HG03354 (cell line): ENCODE data around the gene COL9A3.

Source experiments
- ATAC-seq: cut with Tn5 transposase; IDR thresholded peaks from one replicate; pipeline ENCODE4 v1.9.1; 2021; ENCODE audit warnings: mild to moderate bottlenecking; ENCODE audit not compliant: unreplicated experiment, poor library complexity, severe bottlenecking

Gene COL9A3

GRCh38 chr20:62887860-62888239 lies 71.0 kb downstream of the COL9A3 start:
- ATAC-seq = no peak

DNA sequence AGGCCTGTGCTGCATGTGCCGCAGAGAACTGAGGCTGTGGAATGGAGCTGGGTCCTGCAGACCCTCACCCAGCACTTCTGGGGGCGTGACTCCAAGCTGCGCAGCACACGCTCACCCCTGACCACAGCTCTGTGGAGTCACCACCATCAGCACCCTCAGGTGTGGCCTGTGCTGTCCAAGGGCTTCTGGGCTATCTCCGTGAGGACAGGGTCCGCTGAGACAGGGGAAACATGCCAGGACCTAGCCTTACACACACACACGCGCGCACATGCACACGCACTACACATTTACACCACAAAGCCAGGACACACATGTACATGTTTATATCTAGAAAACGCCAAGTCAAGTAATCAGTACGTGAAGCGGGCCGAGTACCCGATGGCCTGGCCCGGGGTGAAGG lies 71.6 kb downstream of the COL9A3 start:
- ATAC-seq = no peak

GRCh38 chr20:62888910-62889309 lies 72.1 kb downstream of the COL9A3 start:
- no peak for ATAC-seq

DNA sequence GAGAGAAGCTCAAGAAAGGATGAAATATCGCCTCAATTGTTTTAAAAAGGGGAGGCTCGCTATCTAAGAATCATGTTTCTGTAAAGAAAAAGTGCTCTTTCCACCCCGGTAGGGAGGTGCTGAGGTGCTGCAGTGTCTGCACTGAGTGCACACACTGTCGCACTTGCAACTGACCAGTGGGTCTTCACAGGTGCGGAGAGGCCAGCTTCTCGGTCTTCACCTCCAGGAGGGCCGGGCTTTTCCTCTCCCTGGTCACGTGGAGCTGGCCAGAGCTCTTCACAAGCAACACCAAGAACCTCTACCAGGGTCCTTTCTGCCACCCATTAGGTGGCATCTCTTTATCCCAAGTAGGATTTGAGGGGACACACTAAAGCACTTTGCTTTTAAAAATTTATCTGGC lies 72.6 kb downstream of the COL9A3 start:
- ATAC-seq = no peak

- no peak for ATAC-seq
Measured at GRCh38 chr20:62889871-62890270, 73.0 kb downstream of the COL9A3 start.

DNA sequence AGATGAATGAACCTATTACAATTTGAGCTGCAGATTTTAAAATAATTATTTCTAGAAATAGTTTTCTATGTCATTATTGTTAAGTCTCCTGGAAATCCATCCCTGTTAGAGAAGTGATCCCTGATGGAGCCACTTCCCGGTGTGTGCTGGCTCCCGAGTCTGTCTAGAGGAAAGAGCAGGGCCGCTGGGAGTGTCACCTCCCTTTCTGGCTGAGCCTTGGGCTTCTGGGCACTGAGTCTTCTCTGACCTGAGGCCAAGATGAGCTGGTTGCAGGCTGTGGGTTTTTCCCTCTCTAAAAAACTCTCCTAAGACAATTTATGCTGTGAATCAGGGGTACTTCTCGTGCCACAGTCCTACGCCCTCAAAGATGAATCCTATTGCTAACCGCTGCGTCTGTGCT lies 73.6 kb downstream of the COL9A3 start:
- no peak for ATAC-seq
